Measurements from ENCODE around the gene CCN6.
"Not testable (repeated sequence)": the region's sequence is repeated elsewhere in the genome, so short reads cannot be mapped to it uniquely, and the experiment has no call there.

The CCN6 gene

GRCh38 chr6:112030206-112030960, 23.5 kb upstream of the CCN6 start:
- no peak for DNase-seq

GRCh38 chr6:112030961-112031660, 22.8 kb upstream of the CCN6 start:
- DNase-seq = no peak

DNA sequence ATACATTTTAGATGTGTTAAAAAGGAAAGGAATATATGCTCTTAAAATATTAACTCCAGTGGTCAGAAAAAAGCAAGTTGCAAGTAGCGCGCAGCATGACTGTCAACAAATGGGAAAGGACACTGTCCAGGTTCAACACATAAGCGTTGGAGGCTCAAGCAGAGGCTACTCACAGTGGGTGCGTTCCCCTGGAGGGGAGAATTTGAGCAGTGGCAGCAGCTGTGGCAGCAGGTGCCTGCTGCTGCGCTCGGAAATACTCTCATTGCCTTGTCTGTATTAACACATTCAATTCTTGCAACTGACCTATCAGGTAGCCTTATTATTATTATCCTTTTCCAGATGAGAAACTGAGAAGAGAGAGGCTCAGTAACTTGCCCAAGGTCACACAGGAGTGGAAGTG, 21.9 kb upstream of the CCN6 start:
- DNase-seq = no peak

- no peak for DNase-seq
Measured at GRCh38 chr6:112032728-112033127, 21.2 kb upstream of the CCN6 start.

GRCh38 chr6:112033791-112034615, 19.9 kb upstream of the CCN6 start:
- DNase-seq = no peak

DNA sequence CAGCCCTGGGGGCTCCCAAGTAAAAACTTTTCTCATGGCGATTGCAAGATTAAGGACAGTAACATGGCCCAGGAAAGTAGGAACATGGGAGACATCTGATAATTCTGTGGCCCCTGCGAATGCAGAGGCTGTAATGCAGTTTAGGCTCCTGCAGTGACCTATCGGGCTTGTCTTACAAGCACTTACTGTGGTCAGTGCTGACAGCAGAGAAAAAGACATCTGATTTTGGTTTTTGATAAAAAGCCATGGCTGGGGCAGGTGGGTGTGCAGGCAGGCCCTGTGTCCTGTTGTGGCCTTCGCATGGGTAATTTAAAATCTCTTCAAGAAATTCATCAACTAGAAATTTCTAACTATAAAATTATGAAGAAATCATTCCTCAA, 19.3 kb upstream of the CCN6 start:
- peak; percentile 50 for DNase-seq

- no peak for DNase-seq
Measured at GRCh38 chr6:112036088-112036637, 17.7 kb upstream of the CCN6 start.

- DNase-seq = no peak
Measured at GRCh38 chr6:112037783-112038216, 16.1 kb upstream of the CCN6 start.

DNA sequence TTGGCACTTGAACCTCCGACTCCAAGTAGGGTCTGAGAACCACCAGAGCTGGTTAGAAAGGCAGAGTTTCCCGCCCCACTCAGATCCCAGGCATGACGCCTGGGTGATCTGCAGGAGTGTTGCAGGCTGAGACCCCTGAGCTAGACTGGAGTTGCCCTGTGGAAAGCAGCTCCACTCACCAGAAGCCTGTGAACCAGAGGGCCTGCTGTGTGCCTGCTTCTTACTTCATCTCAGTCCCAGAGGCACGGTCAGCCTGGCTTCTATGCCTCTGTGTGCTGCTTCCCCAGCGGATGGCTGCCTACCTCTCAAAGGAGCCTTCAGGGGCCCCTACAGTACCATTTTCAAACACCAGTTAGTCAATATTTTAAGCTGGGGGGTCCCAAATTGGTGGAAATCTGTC, 15.6 kb upstream of the CCN6 start:
- DNase-seq = no peak

DNA sequence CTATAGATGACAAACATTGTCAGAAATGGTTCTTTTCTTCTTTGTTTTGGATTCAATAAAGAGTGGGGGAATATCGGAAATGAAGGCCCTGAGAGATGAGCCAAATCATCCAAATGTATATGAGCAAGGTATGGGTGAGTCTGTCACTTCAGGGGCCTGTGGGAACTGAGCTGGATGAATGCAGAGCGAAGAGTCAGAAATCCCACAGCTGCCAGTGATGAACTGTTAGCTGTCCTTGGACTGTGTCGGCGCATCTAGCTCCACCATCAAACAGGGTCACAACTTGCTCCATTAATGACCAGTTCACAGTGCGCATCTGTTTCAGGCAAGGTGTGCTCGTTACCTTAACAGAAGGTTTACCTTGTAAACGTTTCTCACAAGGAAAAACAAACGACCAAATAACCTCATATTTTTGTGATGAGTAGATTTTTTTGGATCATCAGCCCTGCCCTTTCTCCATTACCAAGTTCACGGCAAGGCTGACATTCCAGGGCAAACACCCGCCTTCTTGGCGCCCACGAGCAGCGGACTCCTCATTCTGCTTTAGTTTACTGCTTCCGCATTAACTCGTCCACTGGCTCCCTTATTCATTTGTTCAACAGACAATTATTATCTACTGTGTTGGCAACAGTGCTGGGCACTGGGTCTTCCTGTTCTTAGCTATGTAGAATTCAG, 15.0 kb upstream of the CCN6 start:
- no peak for DNase-seq

DNA sequence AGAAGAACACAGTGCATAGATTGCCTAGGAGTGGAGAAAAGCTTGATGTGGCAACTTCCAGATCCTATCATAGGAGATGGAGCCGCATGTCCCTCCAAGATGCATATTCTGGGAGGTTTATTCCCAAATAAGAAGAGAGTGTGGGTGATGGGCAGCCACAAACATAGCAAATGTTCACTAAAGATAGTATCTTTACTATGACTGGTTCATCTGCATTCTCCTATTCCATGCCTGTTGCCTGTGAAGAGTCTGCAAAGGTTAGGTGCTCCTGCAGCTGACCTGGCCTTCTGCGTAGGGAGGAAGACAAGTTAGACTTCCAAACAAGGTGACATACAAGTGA, 14.5 kb upstream of the CCN6 start:
- DNase-seq = no peak

DNA sequence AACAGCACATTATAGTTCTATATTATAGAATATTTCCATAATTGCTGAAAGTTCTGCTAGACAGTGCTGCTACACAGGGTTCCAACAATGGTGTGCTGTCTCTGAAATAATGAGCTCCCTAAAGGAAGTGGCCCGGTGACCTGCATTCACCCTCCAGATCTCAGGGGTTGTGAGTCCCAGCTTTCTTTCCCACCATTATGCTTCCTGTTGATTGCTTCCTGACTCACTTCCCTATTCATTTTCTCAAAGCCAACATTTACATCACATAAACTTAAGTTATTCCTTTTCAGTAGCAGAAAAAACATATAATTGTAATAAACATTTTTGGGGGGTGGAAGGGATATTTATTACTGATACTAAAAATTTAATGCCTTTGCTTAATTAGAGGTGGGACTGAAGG, 12.9 kb upstream of the CCN6 start:
- no peak for DNase-seq

GRCh38 chr6:112041535-112041934, 12.4 kb upstream of the CCN6 start:
- DNase-seq = no peak

DNA sequence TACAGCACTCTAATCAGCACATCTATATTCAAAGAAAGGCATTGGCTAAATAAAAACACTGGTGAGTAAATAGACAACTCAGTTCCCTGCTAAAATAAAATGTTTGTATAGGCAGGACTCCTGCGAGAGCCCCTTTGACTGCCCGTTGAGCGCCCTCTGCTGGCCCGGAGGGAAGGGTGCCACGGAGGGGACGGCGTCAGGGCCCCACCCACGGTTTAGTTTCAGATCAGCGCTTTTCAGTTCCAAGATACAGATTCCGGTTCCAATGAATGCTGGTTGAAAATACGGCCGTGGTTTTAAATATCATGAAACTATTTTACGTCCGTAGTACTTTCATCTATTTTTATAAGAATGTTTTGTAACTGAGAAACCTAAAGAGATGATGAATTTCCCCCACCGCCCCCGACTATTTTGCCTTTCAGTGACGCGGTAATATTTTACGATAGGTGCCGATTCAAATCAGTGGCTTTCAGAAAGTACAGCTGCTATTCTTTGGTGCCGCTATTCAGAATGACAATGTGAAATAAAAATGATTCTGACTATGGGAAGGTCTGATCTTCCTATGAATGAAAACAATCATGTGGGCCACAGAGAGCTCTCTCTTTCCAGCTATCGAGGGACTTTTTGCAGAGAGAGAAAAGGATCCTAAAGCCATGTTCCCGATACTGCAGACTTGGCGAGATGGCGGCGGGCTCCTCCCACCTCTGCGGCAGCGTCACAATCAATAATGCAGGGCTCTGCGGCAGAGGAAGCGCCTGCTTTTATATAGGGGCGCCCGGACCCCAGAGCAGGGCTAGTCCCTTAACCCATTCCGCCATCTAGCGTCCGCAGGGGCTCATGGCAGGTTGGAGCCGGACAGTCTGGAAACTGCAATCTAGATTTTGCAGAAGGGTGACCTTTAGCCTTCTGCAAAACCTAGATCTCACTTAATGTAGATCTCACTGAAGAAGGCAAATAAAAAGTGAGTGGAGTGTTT, 10.6 kb upstream of the CCN6 start:
- DNase-seq = peak; percentile 96

DNA sequence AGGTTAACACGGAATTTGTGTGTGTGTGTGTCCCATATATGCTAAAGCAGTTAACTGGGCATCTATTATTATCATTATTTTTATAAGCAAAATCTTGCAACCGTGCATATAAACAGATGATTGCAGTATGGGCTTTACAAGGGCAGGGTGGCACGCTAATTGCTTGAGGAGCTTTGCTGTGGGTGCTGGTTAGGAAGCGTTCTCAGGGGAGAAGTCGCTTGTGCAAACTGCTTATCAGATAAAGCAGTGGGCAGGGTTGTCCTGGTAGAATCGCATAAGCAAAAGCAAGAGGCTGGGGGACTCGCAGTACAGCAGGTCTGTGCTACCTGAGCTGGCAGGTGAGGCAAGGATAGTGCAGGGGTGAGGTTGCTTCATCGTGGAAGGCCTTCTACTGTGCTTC, 9.7 kb upstream of the CCN6 start:
- DNase-seq = peak; percentile 33

- DNase-seq = no peak
Measured at GRCh38 chr6:112044856-112045255, 9.0 kb upstream of the CCN6 start.

- not testable (repeated sequence) for DNase-seq
Measured at GRCh38 chr6:112047523-112047922, 6.4 kb upstream of the CCN6 start.

DNA sequence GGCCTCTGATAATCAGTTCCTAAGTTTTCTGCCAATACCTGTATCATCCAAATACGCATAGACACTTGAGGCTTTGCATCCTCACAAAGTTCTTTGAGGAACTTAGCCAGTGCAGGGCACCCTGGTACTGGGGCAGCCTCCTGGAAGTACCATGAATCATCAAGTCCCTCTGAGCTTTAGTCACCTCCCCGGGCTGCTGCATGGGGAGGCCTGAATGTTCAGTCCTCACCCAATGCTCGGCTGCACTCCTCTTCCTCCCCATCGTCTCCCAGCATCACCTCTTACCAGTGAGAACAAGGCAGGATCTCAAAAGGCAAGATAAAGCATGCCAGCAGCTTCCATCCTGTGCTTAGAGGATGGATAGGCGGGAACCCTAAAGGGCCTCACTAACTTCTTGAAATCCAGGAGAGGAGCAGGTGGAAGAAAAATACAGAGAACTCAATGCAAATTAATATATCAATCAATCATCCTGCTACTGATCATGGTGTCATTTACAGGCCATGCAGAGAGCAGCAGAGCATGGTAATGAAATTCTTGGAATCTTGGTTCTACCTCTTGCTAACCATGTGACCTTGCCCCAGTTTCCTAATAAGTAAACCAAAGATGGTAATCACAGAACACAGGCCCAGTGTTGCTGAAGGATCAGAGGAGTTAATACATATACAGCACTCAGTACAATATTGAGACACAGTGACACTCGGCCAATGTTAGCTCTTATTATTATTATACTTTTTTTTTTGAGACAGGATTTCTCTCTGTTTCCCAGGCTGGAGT, 4.7 kb upstream of the CCN6 start:
- DNase-seq = no peak

GRCh38 chr6:112049996-112050395, 3.9 kb upstream of the CCN6 start:
- DNase-seq = no peak

- DNase-seq = no peak
Measured at GRCh38 chr6:112050429-112050828, 3.5 kb upstream of the CCN6 start.

- DNase-seq = not testable (repeated sequence)
Measured at GRCh38 chr6:112051251-112051740, 2.6 kb upstream of the CCN6 start.
